CD4-positive, CD25-positive, alpha-beta regulatory T cell (primary cell): ENCODE data around the gene PPDPF. TPM values are rescaled to one million over a fixed set of nuclear protein-coding genes. Genes with fewer than 3 reads are reported as not detected.

Source experiments
- ATAC-seq, 2 donors: fragments of 150-1000 bp; cut with Tn5 transposase; one replicate each; pipeline ENCODE4 v1.10.0; 2021; ENCODE audit warnings: low read depth in 2 of 2, moderate number of reproducible peaks in 2 of 2, moderate library complexity in 1 of 2
- DNase-seq, 3 donors: peaks; one replicate each; pipeline versions ENCODE4 v3.0.0 to v3.0.0-alpha.2; 2012 to 2022; ENCODE audit warnings: mixed read lengths in 1 of 3
- H3K27ac ChIP-seq: one replicate; pipeline ENCODE4 v1.7.0; 2013; ENCODE audit warnings: mild to moderate bottlenecking, low read length; ENCODE audit not compliant: insufficient read depth, poor library complexity, severe bottlenecking
- H3K27me3 ChIP-seq: one replicate; pipeline ENCODE4 v1.7.0; 2013; ENCODE audit warnings: low read length; ENCODE audit not compliant: control insufficient read depth, insufficient read depth
- H3K36me3 ChIP-seq: one replicate; pipeline ENCODE4 v1.7.0; 2013; ENCODE audit warnings: mild to moderate bottlenecking, low read length, moderate library complexity; ENCODE audit not compliant: control insufficient read depth, insufficient read depth
- H3K4me1 ChIP-seq: 2 replicates; pipeline ENCODE4 v1.7.0; 2013; ENCODE audit warnings: mild to moderate bottlenecking, low read length; ENCODE audit not compliant: insufficient read depth, control insufficient read depth, poor library complexity, severe bottlenecking
- H3K4me3 ChIP-seq: one replicate; pipeline ENCODE4 v1.7.0; 2013; ENCODE audit warnings: low read depth, mild to moderate bottlenecking, low read length, moderate library complexity
- H3K9me3 ChIP-seq, 2 experiments: 1 replicate in 1 of 2; 2 replicates in 1 of 2; pipeline ENCODE4 v1.7.0; 2013; ENCODE audit warnings: low read length in 2 of 2, mild to moderate bottlenecking in 1 of 2, moderate library complexity in 1 of 2; ENCODE audit not compliant: control insufficient read depth in 2 of 2
- H3K27ac Mint-ChIP-seq, 3 donors: one replicate each; pipeline ENCODE4 v1.8.0; 2020 to 2022; ENCODE audit warnings: mild to moderate bottlenecking in 3 of 3, mixed read lengths in 3 of 3, moderate library complexity in 2 of 3
- H3K27me3 Mint-ChIP-seq: one replicate; pipeline ENCODE4 v1.8.0; 2022; ENCODE audit warnings: mild to moderate bottlenecking, mixed read lengths
- H3K36me3 Mint-ChIP-seq: one replicate; pipeline ENCODE4 v1.8.0; 2020; ENCODE audit warnings: mixed read lengths
- H3K4me1 Mint-ChIP-seq, 4 donors: one replicate each; pipeline ENCODE4 v1.8.0; 2020 to 2022; ENCODE audit warnings: mixed read lengths in 4 of 4, mild to moderate bottlenecking in 1 of 4
- H3K4me3 Mint-ChIP-seq, 4 donors: one replicate each; pipeline ENCODE4 v1.8.0; 2020 to 2022; ENCODE audit warnings: mild to moderate bottlenecking in 4 of 4, mixed read lengths in 4 of 4, moderate library complexity in 3 of 4
- H3K9me3 Mint-ChIP-seq, 7 donors: one replicate each; pipeline ENCODE4 v1.8.0; 2020 to 2022; ENCODE audit warnings: mixed read lengths in 7 of 7, mild to moderate bottlenecking in 3 of 7, moderate library complexity in 2 of 7
- polyA plus RNA-seq, 4 donors: library from polyadenylated mRNA; unstranded; fragments of 300-500 nt; fragmentation: Illumina TruSeq; gene quantifications; one replicate each; pipeline ENCODE4 v1.2.3, GENCODE V29; 2021
- total RNA-seq: library from RNA; stranded (reverse); gene quantifications from one replicate; pipeline ENCODE4 v1.2.3, GENCODE V29; 2022

PPDPF gene
- total and polyA plus RNA-seq, 5 donors from 2014 or later, result 75.8 to 155 (median 93.3) TPM

DNA sequence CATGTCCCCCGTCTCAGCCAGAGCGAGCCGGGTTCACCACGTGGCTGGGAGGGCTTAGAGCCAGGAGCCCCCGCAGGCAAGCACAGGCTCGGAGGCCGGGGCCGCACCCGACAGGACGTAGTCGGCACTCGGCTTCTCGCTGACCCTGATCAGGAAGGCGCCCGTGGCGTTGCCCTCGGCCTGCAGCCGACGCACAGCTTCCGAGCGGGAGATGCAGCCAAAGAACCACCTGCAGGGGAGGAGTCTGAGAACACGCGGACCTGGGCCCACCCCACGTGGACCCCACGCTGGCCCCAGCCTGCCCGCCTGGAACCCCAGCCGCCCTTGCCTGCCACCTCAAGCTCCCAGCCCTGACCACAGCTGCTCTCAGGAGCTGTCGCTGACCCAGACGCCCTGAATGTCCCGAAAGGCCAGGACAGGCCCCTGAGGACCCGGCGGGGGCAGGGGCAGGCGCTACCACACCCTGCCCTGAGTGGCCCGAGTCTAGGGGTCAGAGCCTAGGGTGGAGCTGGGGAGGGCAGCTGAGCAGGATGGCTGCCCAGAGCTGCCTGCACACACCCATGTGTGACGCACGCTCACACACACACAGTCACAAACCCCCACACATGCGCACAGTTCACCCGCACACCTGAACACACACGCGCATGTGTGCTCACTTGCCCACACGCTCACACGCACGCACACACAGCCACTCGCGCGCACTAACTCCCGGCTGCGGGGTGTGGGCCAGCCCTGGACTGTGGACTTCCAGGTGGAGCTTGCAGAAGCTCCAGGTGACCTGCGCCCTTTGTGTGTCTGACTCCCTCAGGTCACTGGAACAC is 14.5 kb downstream of the PPDPF start:
- ATAC-seq (no peak), DNase-seq (no peak)
- Mint-ChIP-seq H3K4me3 (no peak overlapping the region), H3K27ac (no peak overlapping the region), H3K9me3 (no peaks in the 10 kb centered on the region), H3K36me3 (no peaks in the 10 kb centered on the region), H3K27me3 (no peaks in the 10 kb centered on the region), H3K4me1 (peaks cover 0 to 14% (median 2%) of the 10 kb centered on the region in 4 donors)
- H3K4me1 ChIP-seq, result peaks cover 23% of the 10 kb centered on the region
- no peaks in the 10 kb centered on the region for H3K9me3 ChIP-seq
- H3K36me3 ChIP-seq, result no peaks in the 10 kb centered on the region
- no peak overlapping the region for H3K4me3 ChIP-seq
- H3K27me3 ChIP-seq, result no peaks in the 10 kb centered on the region
- H3K27ac ChIP-seq, result no peak overlapping the region

DNA sequence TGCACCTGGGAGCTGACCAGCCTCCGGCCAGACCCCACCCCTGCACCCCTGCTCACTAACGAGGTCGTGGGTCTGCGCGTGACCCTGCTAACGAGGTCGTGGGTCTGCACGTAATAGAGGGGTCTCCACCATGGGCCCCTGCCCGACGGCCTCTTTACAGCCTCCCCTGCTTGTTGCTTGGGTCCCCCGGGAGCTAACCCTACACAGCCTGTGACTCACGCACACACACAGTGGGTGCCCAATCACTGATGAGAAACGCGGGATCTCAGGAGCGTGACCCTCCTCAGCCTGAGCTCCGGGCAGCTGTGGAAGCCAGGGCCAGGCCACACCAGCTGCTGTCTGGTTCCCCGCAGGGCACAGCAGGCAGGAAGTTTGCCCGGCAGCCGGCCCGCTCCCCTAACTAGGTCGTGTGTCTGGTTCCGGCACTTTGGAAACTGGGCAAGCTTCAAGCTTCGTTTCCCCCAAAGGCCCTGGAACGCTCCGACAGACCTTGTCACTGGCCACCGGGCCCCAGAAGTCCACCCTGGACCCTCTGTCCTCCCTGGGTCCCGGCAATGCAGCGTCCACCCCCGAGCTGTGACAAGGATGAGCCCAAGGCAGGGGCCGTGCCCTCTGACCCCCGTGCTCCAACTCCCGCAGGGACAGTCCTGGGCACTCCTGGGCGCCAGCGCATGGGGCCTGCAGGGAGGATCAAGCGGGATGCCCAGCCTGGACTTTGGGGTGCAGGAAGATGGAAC is 15.8 kb downstream of the PPDPF start:
- H3K36me3 Mint-ChIP-seq, result no peaks in the 10 kb centered on the region
- H3K4me3 Mint-ChIP-seq, result peak overlapping the region in 1 of 4 donors; percentile 16
- Histone ChIP-seq H3K9me3 (no peaks in the 10 kb centered on the region), H3K27me3 (no peaks in the 10 kb centered on the region), H3K27ac (no peak overlapping the region), H3K4me3 (no peak overlapping the region), H3K4me1 (peaks cover 23% of the 10 kb centered on the region), H3K36me3 (no peaks in the 10 kb centered on the region)
- ATAC-seq (no peak), DNase-seq (no peak)
- peaks cover 0 to 14% (median 2%) of the 10 kb centered on the region in 4 donors for H3K4me1 Mint-ChIP-seq
- H3K27ac Mint-ChIP-seq, result peak overlapping the region in 1 of 3 donors; percentile 43
- no peaks in the 10 kb centered on the region for H3K9me3 Mint-ChIP-seq
- no peaks in the 10 kb centered on the region for H3K27me3 Mint-ChIP-seq

DNA sequence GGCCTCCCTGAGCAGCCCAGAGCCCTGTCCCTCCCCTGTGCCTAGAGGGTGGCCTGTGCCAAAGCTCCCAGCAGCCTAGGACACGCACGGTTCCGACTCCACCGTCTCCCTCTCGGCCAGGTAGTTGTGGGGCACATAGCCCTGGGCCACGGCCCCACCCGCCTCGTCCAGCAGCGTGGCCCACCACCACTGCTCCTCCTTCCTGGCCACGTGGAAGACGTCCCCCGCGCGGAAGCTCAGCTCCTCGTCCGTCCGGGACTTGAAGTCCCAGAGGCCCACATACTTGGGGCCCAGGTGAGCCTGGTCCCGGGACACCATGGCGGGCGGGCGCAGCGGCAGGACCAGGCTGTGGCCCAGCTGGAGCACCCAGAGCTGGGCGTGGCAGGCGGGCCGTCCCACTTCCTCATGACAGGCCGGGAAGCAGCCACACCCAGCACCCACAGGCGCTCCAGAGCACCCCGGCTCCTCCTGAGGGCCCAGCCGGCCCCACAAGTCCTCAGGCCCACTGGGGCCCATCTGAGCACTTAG is 16.5 kb downstream of the PPDPF start, which contains the start of gene PTK6:
Gene PTK6, minus strand, starts transcription at position 380 of the 528 bp plus-strand sequence. Its CDS starts 62 bp downstream, at position 318.
- DNase-seq, result no peak
- Histone ChIP-seq H3K9me3 (no peaks in the 10 kb centered on the region), H3K27me3 (no peaks in the 10 kb centered on the region), H3K27ac (peak within 1 kb of the TSS; percentile 86), H3K4me3 (no peak within 1 kb of the TSS), H3K36me3 (no peaks in the 10 kb centered on the region), H3K4me1 (peaks cover 23% of the 10 kb centered on the region)
- H3K4me1 Mint-ChIP-seq, result peaks cover 0 to 14% (median under 1%) of the 10 kb centered on the region in 4 donors
- H3K27ac Mint-ChIP-seq, result peak within 1 kb of the TSS in 2 of 3 donors; percentile 55 to 91
- ATAC-seq, result no peak
- peak within 1 kb of the TSS; percentile 72 to 84 (median 80) for H3K4me3 Mint-ChIP-seq
- H3K9me3 Mint-ChIP-seq, result no peaks in the 10 kb centered on the region
- no peaks in the 10 kb centered on the region for H3K27me3 Mint-ChIP-seq
- no peaks in the 10 kb centered on the region for H3K36me3 Mint-ChIP-seq

DNA sequence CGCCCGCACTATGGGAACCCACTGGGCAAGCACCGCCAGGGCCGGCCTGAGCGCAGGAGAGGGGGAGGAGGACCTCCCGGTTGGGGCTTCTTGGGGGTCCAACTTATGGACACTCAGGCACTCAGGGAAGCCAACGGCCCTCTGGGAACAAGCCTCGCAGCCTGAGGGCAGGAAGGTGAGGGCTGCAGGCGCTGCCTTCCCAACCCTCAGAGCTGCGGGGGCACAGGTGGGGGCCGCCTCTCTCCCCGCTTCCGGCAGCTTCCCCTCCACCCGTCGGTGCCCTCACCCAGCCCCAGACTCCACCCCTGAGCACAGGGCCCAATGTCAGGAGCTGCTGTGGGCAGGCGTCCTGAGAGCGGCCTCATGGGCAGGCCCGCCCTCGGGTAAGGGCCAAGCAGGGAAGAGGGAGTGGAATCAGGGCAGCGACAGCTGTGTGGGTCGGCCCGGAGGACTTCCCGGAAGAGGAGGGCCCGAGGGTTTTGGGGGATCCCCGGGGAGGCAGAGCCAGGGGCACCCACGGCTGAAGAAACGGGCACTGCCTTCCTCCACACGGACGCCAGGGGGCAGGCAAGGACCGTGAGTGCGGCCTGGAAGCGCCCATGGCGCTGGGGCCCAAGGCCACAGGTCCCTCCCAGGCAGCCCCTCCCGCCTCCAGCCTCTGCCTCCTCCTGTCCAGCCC is 17.1 kb downstream of the PPDPF start:
- DNase-seq (peak; percentile 87 to 95 (median 92)), ATAC-seq (peak; percentile 87 to 88)
- no peaks in the 10 kb centered on the region for H3K9me3 ChIP-seq
- H3K4me1 ChIP-seq, result peaks cover 23% of the 10 kb centered on the region
- no peaks in the 10 kb centered on the region for H3K36me3 Mint-ChIP-seq
- peak overlapping the region in 2 of 3 donors; percentile 55 to 91 for H3K27ac Mint-ChIP-seq
- H3K4me3 Mint-ChIP-seq, result peak overlapping the region; percentile 72 to 84 (median 80)
- H3K27me3 Mint-ChIP-seq, result no peaks in the 10 kb centered on the region
- H3K4me3 ChIP-seq, result no peak overlapping the region
- no peaks in the 10 kb centered on the region for H3K27me3 ChIP-seq
- H3K9me3 Mint-ChIP-seq, result no peaks in the 10 kb centered on the region
- H3K4me1 Mint-ChIP-seq, result peaks cover 0 to 15% (median 0%) of the 10 kb centered on the region in 4 donors
- peak overlapping the region; percentile 86 for H3K27ac ChIP-seq
- H3K36me3 ChIP-seq, result no peaks in the 10 kb centered on the region

DNA sequence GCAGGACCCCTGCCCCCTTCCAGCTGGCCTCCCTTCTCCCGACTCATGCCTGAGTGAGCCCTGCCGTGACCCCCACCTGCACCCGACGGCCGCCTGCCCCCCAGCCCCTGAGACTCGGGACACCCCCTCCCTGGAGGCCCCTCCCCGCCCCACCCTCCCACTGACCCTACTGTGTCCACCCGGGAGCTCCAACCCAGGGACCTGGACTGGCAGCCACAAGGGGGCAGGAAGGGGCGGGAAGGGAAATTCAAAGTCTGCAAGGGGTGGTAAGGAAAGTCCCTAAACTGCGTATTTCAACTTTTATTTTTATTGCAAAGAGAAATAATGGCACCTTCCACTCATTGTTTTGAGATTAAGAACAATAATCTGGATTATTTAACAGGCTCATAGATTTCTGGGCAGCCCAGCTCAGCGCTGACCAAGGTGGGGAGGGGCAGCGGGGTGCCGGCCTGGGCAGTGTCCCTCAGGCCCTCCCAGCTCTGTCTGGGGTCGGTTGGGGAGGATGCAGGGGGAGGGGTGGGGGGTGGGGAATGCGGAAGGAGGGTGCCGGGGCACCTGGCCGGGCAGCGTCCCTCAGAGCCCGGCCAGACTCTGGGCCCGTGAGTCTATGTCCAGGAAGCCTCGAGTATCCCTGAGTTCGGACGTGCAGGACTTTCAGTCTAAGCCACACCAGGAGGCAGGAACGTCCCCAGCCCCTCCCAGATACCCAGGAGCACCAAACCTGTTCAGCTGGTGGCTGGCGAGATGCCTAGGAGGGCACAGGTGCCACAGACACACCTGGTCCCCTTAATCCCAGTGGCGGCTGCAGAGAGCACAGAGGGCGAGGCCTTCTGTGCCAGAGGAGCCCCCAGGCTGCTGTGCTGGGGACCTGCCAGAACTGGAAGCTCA is 17.9 kb downstream of the PPDPF start:
- DNase-seq (peak in 2 of 3 donors; percentile 28 to 41), ATAC-seq (no peak)
- H3K27ac ChIP-seq, result peak overlapping the region; percentile 86
- no peaks in the 10 kb centered on the region for H3K9me3 ChIP-seq
- Mint-ChIP-seq H3K4me3 (peak overlapping the region; percentile 72 to 84 (median 80)), H3K27ac (peak overlapping the region in 1 of 3 donors; percentile 55), H3K36me3 (no peaks in the 10 kb centered on the region), H3K4me1 (peaks cover 0 to 17% (median under 1%) of the 10 kb centered on the region in 4 donors), H3K9me3 (no peaks in the 10 kb centered on the region), H3K27me3 (no peaks in the 10 kb centered on the region)
- no peak overlapping the region for H3K4me3 ChIP-seq
- no peaks in the 10 kb centered on the region for H3K27me3 ChIP-seq
- H3K36me3 ChIP-seq, result no peaks in the 10 kb centered on the region
- H3K4me1 ChIP-seq, result peaks cover 23% of the 10 kb centered on the region

DNA sequence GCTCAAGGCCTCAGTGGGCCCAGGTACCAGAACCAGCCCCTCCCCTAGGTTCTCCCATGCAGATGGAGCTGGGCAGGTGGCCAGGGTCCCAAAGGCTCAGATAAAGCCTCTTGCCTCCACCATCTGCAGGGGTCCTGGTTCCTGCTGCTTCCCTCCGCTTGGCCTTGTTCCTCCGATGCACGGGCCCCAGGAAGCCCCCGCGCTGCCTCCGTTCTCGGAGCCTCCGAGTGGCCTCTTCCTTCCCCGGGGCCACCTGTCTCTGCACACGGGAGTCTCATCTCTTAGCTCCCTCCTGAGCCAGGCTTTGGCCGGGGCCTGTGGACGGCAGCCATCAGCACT is 18.5 kb downstream of the PPDPF start:
- DNase-seq (no peak), ATAC-seq (no peak)
- Histone ChIP-seq H3K9me3 (no peaks in the 10 kb centered on the region), H3K4me1 (peaks cover 23% of the 10 kb centered on the region), H3K27ac (peak overlapping the region; percentile 86), H3K36me3 (no peaks in the 10 kb centered on the region), H3K4me3 (no peak overlapping the region), H3K27me3 (no peaks in the 10 kb centered on the region)
- Mint-ChIP-seq H3K36me3 (no peaks in the 10 kb centered on the region), H3K27me3 (no peaks in the 10 kb centered on the region), H3K27ac (no peak overlapping the region), H3K4me3 (peak overlapping the region in 1 of 4 donors; percentile 69), H3K4me1 (peaks cover 2 to 17% (median 5%) of the 10 kb centered on the region in 4 donors), H3K9me3 (no peaks in the 10 kb centered on the region)
